Fibroblast of villous mesenchyme (primary cell): ENCODE results near the gene IFRD2. TPM values are rescaled to one million over a fixed set of nuclear protein-coding genes. Genes with fewer than 3 reads are reported as not detected.

Source experiments
- DNase-seq: peaks from one replicate; pipeline ENCODE4 v3.0.0-alpha.2; 2010; ENCODE audit warnings: low read depth
- H3K4me3 ChIP-seq: 2 replicates; pipeline ENCODE4 v1.5.1; 2011; ENCODE audit warnings: low read depth, mild to moderate bottlenecking, low read length
- total RNA-seq: library from RNA; depleted of rRNA; stranded (reverse); fragments of >200 nt; gene quantifications from 2 replicates; pipeline ENCODE4 v1.2.3, GENCODE V29; 2012
- TF ChIP-seq, protein P1 (sequence below): IDR thresholded peaks from 2 replicates; pipeline ENCODE4 v1.5.1; 2012; ENCODE audit warnings: low read depth, mild to moderate bottlenecking, low read length; ENCODE audit not compliant: insufficient read depth

Gene IFRD2
- total RNA-seq, 1 donor = 82.0 TPM

DNA sequence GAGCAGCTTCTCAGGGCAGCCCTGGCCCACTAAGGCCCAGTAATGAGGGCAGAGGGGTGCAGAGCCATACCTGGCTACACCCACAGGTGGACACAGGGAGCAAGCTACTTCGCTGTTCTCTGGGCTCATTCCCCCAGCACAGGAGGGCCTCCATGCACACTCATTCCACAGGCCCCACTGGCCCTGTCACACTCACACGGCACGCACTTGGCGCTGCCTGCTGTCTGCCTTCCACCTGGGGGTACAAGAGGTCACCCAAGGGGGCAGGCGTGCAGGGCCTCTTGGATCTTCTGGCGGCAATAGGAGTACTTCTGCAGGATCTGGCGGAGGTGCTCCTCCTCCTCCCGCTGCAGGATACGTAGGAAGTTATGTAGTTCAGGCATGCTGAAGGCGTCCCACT, 38.1 kb upstream of the IFRD2 start:
- no peak overlapping the region for H3K4me3 ChIP-seq
- TF ChIP-seq, protein P1, sequence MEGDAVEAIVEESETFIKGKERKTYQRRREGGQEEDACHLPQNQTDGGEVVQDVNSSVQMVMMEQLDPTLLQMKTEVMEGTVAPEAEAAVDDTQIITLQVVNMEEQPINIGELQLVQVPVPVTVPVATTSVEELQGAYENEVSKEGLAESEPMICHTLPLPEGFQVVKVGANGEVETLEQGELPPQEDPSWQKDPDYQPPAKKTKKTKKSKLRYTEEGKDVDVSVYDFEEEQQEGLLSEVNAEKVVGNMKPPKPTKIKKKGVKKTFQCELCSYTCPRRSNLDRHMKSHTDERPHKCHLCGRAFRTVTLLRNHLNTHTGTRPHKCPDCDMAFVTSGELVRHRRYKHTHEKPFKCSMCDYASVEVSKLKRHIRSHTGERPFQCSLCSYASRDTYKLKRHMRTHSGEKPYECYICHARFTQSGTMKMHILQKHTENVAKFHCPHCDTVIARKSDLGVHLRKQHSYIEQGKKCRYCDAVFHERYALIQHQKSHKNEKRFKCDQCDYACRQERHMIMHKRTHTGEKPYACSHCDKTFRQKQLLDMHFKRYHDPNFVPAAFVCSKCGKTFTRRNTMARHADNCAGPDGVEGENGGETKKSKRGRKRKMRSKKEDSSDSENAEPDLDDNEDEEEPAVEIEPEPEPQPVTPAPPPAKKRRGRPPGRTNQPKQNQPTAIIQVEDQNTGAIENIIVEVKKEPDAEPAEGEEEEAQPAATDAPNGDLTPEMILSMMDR = no peak
- DNase-seq = no peak

GRCh38 chr3:50327943-50328691, 35.9 kb upstream of the IFRD2 start, which contains the start of gene TUSC2:
TSS of gene TUSC2 (minus strand) at chr3:50328223. CDS start at chr3:50328099, 124 bp downstream.
- TF ChIP-seq, protein P1 = no peak
- H3K4me3 ChIP-seq = peak within 1 kb of the TSS; percentile 87
- DNase-seq = peak; percentile 97

- peak overlapping the region; percentile 87 for H3K4me3 ChIP-seq
These were observed 34.9 kb upstream of the IFRD2 start for GRCh38 chr3:50327129-50327528.

DNA sequence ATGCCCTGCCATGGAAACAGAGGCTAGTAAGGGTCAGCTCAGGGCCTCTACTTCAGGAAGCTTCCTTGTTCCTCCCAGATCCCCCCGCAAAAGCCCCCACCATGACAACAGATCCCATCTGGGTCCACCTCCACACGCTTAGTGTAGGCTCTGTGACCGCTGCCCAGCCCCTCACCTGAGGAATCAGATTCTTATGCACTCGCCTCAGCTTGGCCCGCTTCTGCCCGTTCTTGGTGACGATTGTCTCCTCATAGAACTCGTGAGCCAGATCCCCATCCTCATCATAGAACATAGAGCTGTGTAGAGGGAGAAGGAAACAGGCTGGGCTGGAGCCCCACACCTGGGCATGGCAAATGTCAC, 33.9 kb upstream of the IFRD2 start:
- no peak overlapping the region for H3K4me3 ChIP-seq
- no peak for DNase-seq
- TF ChIP-seq, protein P1 = no peak

More at GRCh38 chr3:50327129-50327528, 34.9 kb upstream of the IFRD2 start:
- TF ChIP-seq, protein P1 = no peak
- no peak for DNase-seq

GRCh38 chr3:50325497-50326181, 33.4 kb upstream of the IFRD2 start:
- H3K4me3 ChIP-seq = no peak overlapping the region
- DNase-seq = no peak
- TF ChIP-seq, protein P1 = no peak

GRCh38 chr3:50325113-50325480, 32.9 kb upstream of the IFRD2 start:
- DNase-seq = no peak
- H3K4me3 ChIP-seq = no peak overlapping the region
- TF ChIP-seq, protein P1 = no peak
